Endodermal cell (in vitro differentiated cells): Measurements from ENCODE around the gene MYH9. TPM values are rescaled to one million over a fixed set of nuclear protein-coding genes. Genes with fewer than 3 reads are reported as not detected.

Source experiments
- DNase-seq: peaks from one replicate; pipeline ENCODE4 v3.0.0-alpha.2; 2017
- H3K27ac ChIP-seq: 2 replicates; pipeline ENCODE4 v1.5.1; 2013; ENCODE audit warnings: mild to moderate bottlenecking, low read depth, low read length, moderate library complexity
- H3K27me3 ChIP-seq: 2 replicates; pipeline ENCODE4 v1.6.1; 2013; ENCODE audit warnings: mild to moderate bottlenecking, low read length, moderate library complexity; ENCODE audit not compliant: insufficient read depth, control insufficient read depth, poor library complexity, severe bottlenecking
- H3K36me3 ChIP-seq: 2 replicates; pipeline ENCODE4 v1.7.0; 2013; ENCODE audit warnings: mild to moderate bottlenecking, low read length, moderate library complexity; ENCODE audit not compliant: control insufficient read depth, insufficient read depth
- H3K4me1 ChIP-seq: one replicate; pipeline ENCODE4 v1.7.0; 2013; ENCODE audit warnings: low read length; ENCODE audit not compliant: control insufficient read depth, insufficient read depth
- H3K4me3 ChIP-seq: 2 replicates; pipeline ENCODE4 v1.5.1; 2013; ENCODE audit warnings: mild to moderate bottlenecking, low read length, moderate library complexity
- H3K9ac ChIP-seq: 2 replicates; pipeline ENCODE4 v1.6.1; 2013; ENCODE audit warnings: mild to moderate bottlenecking, low read length, moderate library complexity; ENCODE audit not compliant: poor library complexity, severe bottlenecking; ENCODE audit errors: extremely low read depth
- H3K9me3 ChIP-seq: 2 replicates; pipeline ENCODE4 v1.6.1; 2013; ENCODE audit warnings: mild to moderate bottlenecking, low read length, moderate library complexity; ENCODE audit not compliant: control insufficient read depth
- H3K27ac Mint-ChIP-seq: 2 replicates; pipeline ENCODE4 v1.8.0; 2020; ENCODE audit warnings: mixed read lengths
- H3K27me3 Mint-ChIP-seq: 2 replicates; pipeline ENCODE4 v1.8.0; 2021; ENCODE audit warnings: mild to moderate bottlenecking, mixed read lengths; ENCODE audit not compliant: insufficient read depth
- H3K36me3 Mint-ChIP-seq: 2 replicates; pipeline ENCODE4 v1.8.0; 2020; ENCODE audit warnings: low read depth, mixed read lengths
- H3K4me1 Mint-ChIP-seq: 2 replicates; pipeline ENCODE4 v1.8.0; 2020; ENCODE audit warnings: mixed read lengths
- H3K4me3 Mint-ChIP-seq: 2 replicates; pipeline ENCODE4 v1.8.0; 2020; ENCODE audit warnings: mild to moderate bottlenecking, moderate library complexity, mixed read lengths
- H3K9me3 Mint-ChIP-seq: 2 replicates; pipeline ENCODE4 v1.8.0; 2020; ENCODE audit warnings: mild to moderate bottlenecking, mixed read lengths
- WGBS, 2 experiments: methylation state at CpG; one replicate each; pipeline versions ENCODE4 v1.1.5 to v1.1.7; 2013; ENCODE audit warnings: missing lambda C conversion rate in 2 of 2, mixed read lengths in 1 of 2; ENCODE audit not compliant: insufficient coverage in 1 of 2, insufficient read length in 1 of 2; 5-methylcytosine and 5-hydroxymethylcytosine counted together
- total RNA-seq, 2 donors: library from RNA; stranded (reverse); fragmentation: NEBNext Ultra II Directional in 1 of 2; extraction: Animal tissue kit (Norgen Biotek cat#: 25700) in 1 of 2; gene quantifications; 2 replicates in 1 of 2; 3 replicates in 1 of 2; pipeline ENCODE4 v1.2.1, GENCODE V29; 2021
- TF ChIP-seq, protein P1 (sequence below): fragments of 200-600 bp; sonication (generic); conservative IDR thresholded peaks from 2 replicates; pipeline ENCODE4 v1.5.0; 2021; ENCODE audit warnings: antibody characterized with exemption, mild to moderate bottlenecking

Gene MYH9
- total RNA-seq, 2 donors from 2014 or later: 270 to 288 TPM

DNA sequence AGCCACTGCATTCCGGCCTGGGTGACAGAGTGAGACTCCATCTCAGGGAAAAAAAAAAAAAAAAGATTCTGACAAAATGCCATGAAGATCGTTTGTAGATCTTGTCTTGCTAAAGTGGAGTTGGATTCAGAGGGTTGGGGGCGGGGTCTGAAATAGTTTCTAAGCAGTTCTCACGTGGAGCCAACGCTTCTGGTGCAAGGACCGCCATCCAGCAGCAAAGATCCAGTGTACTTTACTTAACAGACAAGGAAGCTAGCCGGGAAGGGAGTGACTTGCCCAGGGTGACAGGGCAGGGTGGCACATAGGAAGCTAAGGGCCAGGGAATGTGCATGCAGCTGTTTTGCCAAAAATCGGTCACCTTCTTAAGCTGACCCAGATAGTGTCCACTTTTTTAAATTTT lies 107.4 kb downstream of the MYH9 start:
- Histone ChIP-seq H3K9ac (no peak overlapping the region), H3K27me3 (no peaks in the 10 kb centered on the region), H3K36me3 (peaks cover 56% of the 10 kb centered on the region), H3K4me1 (peaks cover 3% of the 10 kb centered on the region), H3K9me3 (no peaks in the 10 kb centered on the region), H3K27ac (no peak overlapping the region), H3K4me3 (no peak overlapping the region)
- Mint-ChIP-seq H3K4me3 (no peak overlapping the region), H3K9me3 (no peaks in the 10 kb centered on the region), H3K27ac (no peak overlapping the region), H3K4me1 (peaks cover 4% of the 10 kb centered on the region), H3K27me3 (no peaks in the 10 kb centered on the region), H3K36me3 (peaks cover 53% of the 10 kb centered on the region)
- no peak for DNase-seq
- TF ChIP-seq, protein P1, sequence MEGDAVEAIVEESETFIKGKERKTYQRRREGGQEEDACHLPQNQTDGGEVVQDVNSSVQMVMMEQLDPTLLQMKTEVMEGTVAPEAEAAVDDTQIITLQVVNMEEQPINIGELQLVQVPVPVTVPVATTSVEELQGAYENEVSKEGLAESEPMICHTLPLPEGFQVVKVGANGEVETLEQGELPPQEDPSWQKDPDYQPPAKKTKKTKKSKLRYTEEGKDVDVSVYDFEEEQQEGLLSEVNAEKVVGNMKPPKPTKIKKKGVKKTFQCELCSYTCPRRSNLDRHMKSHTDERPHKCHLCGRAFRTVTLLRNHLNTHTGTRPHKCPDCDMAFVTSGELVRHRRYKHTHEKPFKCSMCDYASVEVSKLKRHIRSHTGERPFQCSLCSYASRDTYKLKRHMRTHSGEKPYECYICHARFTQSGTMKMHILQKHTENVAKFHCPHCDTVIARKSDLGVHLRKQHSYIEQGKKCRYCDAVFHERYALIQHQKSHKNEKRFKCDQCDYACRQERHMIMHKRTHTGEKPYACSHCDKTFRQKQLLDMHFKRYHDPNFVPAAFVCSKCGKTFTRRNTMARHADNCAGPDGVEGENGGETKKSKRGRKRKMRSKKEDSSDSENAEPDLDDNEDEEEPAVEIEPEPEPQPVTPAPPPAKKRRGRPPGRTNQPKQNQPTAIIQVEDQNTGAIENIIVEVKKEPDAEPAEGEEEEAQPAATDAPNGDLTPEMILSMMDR: no peak
- WGBS, 2 experiments: 93 to 96% methylated on average over 4 to 8 of the region's 8 CpGs

- Mint-ChIP-seq H3K4me1 (peaks cover 4% of the 10 kb centered on the region), H3K36me3 (peaks cover 42% of the 10 kb centered on the region), H3K4me3 (no peak overlapping the region), H3K27ac (no peak overlapping the region), H3K9me3 (no peaks in the 10 kb centered on the region), H3K27me3 (no peaks in the 10 kb centered on the region)
- Histone ChIP-seq H3K36me3 (peaks cover 45% of the 10 kb centered on the region), H3K4me3 (no peak overlapping the region), H3K4me1 (peaks cover 3% of the 10 kb centered on the region), H3K27me3 (no peaks in the 10 kb centered on the region), H3K27ac (no peak overlapping the region), H3K9me3 (no peaks in the 10 kb centered on the region), H3K9ac (no peak overlapping the region)
- DNase-seq: no peak
- TF ChIP-seq, protein P1: no peak
- 94 to 100% methylated on average over 7 to 8 of the region's 8 CpGs for WGBS, 2 experiments
These were observed 108.5 kb downstream of the MYH9 start for GRCh38 chr22:36279219-36279666.

GRCh38 chr22:36277482-36278291 lies 110.1 kb downstream of the MYH9 start:
- Histone ChIP-seq H3K4me3 (no peak overlapping the region), H3K4me1 (peaks cover 3% of the 10 kb centered on the region), H3K27ac (no peak overlapping the region), H3K27me3 (no peaks in the 10 kb centered on the region), H3K9me3 (no peaks in the 10 kb centered on the region), H3K36me3 (peaks cover 32% of the 10 kb centered on the region), H3K9ac (no peak overlapping the region)
- peaks cover 31% of the 10 kb centered on the region for H3K36me3 Mint-ChIP-seq
- no peaks in the 10 kb centered on the region for H3K9me3 Mint-ChIP-seq
- no peak overlapping the region for H3K27ac Mint-ChIP-seq
- no peaks in the 10 kb centered on the region for H3K27me3 Mint-ChIP-seq
- DNase-seq: peak; percentile 94
- TF ChIP-seq, protein P1: peak; percentile 86
- H3K4me1 Mint-ChIP-seq: peaks cover 4% of the 10 kb centered on the region
- no peak overlapping the region for H3K4me3 Mint-ChIP-seq
- 46 to 67% methylated on average over 11 to 18 of the region's 18 CpGs for WGBS, 2 experiments
